K562 (cell line): ENCODE measurements around the gene KCNE1. TPM values are rescaled to one million over a fixed set of nuclear protein-coding genes. Genes with fewer than 3 reads are reported as not detected.
A peak's percentile ranks its signal among the peaks of the same experiment; 100 is the strongest.

Experiments
- CTBP1 ChIP-seq: fragments of 450-650 bp; IDR thresholded peaks from 2 replicates; pipeline ENCODE4 v1.6.1; 2016; ENCODE audit warnings: borderline replicate concordance
- FOXK1 ChIP-seq: sonication (generic); formaldehyde crosslinking; IDR thresholded peaks from 2 replicates; pipeline ENCODE4 v1.8.0; 2022; ENCODE audit warnings: missing genetic modification reagents, mild to moderate bottlenecking, borderline replicate concordance
- HNRNPH1 ChIP-seq: fragments of 200-400 bp; formaldehyde crosslinking; optimal IDR thresholded peaks from 2 replicates; pipeline ENCODE3; 2017; ENCODE audit warnings: low read depth, mild to moderate bottlenecking, low read length, moderate library complexity
- KDM1A ChIP-seq, 2 experiments: fragments of 450-650 bp; IDR thresholded peaks; 2 replicates each; pipeline ENCODE4 v1.6.1; 2016; ENCODE audit warnings: mild to moderate bottlenecking in 2 of 2
- KLF16 ChIP-seq: IDR thresholded peaks from 2 replicates; pipeline ENCODE4 v1.6.1; 2016; ENCODE audit warnings: antibody characterized with exemption
- SLC30A9 ChIP-seq: fragments of 250-450 bp; sonication (Bioruptor Pico); IDR thresholded peaks from 2 replicates; pipeline ENCODE4 v1.8.0; 2022; ENCODE audit warnings: mild to moderate bottlenecking, moderate library complexity
- SRSF1 ChIP-seq: fragments of 200-400 bp; formaldehyde crosslinking; IDR thresholded peaks from 2 replicates; pipeline ENCODE4 v1.6.1; 2017; ENCODE audit warnings: mild to moderate bottlenecking, low read depth, low read length, moderate library complexity
- TCF7 ChIP-seq: sonication (generic); IDR thresholded peaks from 2 replicates; pipeline ENCODE4 v1.6.1; 2016; ENCODE audit warnings: antibody characterized with exemption, borderline replicate concordance
- ZNF586 ChIP-seq: fragments of 450-650 bp; formaldehyde crosslinking; conservative IDR thresholded peaks from 2 replicates; pipeline ENCODE4 v1.4.0; 2020; ENCODE audit warnings: mild to moderate bottlenecking, moderate library complexity
- ZNF830 ChIP-seq: fragments of 250-450 bp; sonication (Bioruptor Pico); IDR thresholded peaks from 2 replicates; pipeline ENCODE4 v1.5.0; 2021; ENCODE audit warnings: mild to moderate bottlenecking
- polyA plus RNA-seq, 8 experiments: library from polyadenylated mRNA; depleted of rRNA in 4 of 8; stranded (reverse) in 5 of 8; unstranded in 3 of 8; fragments of >200 nt; fragmentation: Nextera tagmentation in 2 of 8; fragmentation: Illumina TruSeq in 1 of 8; extraction: Ambion mirVana in 2 of 8; extraction: Trizol in 1 of 8; gene quantifications; 2 replicates each; pipeline versions ENCODE4 v1.2.1 to v1.2.3, GENCODE V29; 2011 to 2014; ENCODE audit warnings: inconsistent platforms in 1 of 8, missing spikeins in 1 of 8
- total RNA-seq, 7 experiments: library from RNA; depleted of rRNA in 6 of 7; stranded (reverse); fragments of >200 nt in 6 of 7; fragmentation: Illumina TruSeq in 2 of 7; extraction: Trizol in 2 of 7; gene quantifications; 2 replicates each; pipeline versions ENCODE4 v1.2.1 to v1.2.3, GENCODE V29; 2011 to 2021; ENCODE audit warnings: low replicate concordance in 1 of 7
- TF ChIP-seq, protein P1 (sequence below): fragments of 450-650 bp; IDR thresholded peaks from 2 replicates; pipeline ENCODE4 v1.6.1; 2018; ENCODE audit warnings: mild to moderate bottlenecking, low read depth; ENCODE audit not compliant: partially characterized antibody
- TF ChIP-seq, protein P2 (sequence below): IDR thresholded peaks from 3 replicates; pipeline ENCODE4 v1.6.1; 2011; ENCODE audit warnings: borderline replicate concordance, mild to moderate bottlenecking; ENCODE audit not compliant: insufficient read length, insufficient read depth
- TF ChIP-seq, protein P3 (sequence below), 3 experiments: IDR thresholded peaks in 2 of 3; conservative IDR thresholded peaks in 1 of 3; 2 replicates each; pipeline ENCODE4 v1.5.1; 2011 to 2012; ENCODE audit warnings: low read length in 3 of 3, mild to moderate bottlenecking in 3 of 3, control low read depth in 2 of 3, improper control_type of control experiment in 1 of 3, inconsistent platforms in 1 of 3, low read depth in 1 of 3, mixed read lengths in 1 of 3, moderate library complexity in 1 of 3; ENCODE audit not compliant: insufficient read depth in 2 of 3
- TF ChIP-seq, protein P4 (sequence below), 2 experiments: fragments of 450-650 bp; IDR thresholded peaks; 2 replicates each; pipeline ENCODE4 v1.6.1; 2016; ENCODE audit warnings: mild to moderate bottlenecking in 2 of 2, borderline replicate concordance in 1 of 2, low read depth in 1 of 2, moderate library complexity in 1 of 2

Gene KCNE1
- total and polyA plus RNA-seq, 9 of the 15 experiments (the other 6 are each of a cell fraction or from before 2014, with no cell fraction given), result 0.05 to 0.22 (median 0.11) TPM; not detected in 3

DNA sequence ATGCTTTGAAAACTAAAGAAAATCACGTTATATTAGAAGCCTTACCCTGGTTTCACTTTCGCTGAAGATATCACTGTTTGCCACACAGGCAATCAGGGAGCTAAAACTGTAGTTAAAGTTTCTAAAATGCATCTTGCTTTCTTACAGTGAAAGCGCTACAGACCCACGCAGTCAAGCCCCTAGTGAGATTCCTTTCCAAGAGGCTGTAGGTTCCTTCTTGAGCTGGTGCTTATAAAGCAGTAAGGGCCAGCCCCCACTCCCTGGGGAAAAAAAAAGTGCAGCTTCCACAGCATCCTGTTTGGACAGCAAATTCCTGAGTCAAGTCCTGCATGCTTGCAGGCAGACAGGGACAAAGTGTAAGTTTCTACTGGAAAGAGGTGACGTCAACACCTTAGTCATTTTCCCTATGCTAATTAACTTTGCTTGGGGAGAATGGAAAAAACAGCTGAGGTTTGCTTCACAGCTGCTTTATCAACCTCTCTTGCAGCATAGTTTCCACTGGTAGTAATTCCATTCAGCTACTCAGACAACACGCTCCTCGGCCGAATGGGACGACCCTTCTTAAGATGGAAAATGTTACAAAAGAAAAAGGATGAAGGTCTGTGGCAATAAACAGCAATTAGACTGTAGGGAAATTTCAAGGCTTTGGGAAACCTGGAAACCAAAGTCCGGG lies 14.7 kb upstream of the KCNE1 start (continued):
- TF ChIP-seq, protein P1, sequence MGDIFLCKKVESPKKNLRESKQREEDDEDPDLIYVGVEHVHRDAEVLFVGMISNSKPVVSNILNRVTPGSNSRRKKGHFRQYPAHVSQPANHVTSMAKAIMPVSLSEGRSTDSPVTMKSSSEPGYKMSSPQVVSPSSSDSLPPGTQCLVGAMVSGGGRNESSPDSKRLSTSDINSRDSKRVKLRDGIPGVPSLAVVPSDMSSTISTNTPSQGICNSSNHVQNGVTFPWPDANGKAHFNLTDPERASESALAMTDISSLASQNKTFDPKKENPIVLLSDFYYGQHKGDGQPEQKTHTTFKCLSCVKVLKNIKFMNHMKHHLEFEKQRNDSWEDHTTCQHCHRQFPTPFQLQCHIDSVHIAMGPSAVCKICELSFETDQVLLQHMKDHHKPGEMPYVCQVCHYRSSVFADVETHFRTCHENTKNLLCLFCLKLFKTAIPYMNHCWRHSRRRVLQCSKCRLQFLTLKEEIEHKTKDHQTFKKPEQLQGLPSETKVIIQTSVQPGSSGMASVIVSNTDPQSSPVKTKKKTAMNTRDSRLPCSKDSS, result no peak
- TF ChIP-seq, protein P2, sequence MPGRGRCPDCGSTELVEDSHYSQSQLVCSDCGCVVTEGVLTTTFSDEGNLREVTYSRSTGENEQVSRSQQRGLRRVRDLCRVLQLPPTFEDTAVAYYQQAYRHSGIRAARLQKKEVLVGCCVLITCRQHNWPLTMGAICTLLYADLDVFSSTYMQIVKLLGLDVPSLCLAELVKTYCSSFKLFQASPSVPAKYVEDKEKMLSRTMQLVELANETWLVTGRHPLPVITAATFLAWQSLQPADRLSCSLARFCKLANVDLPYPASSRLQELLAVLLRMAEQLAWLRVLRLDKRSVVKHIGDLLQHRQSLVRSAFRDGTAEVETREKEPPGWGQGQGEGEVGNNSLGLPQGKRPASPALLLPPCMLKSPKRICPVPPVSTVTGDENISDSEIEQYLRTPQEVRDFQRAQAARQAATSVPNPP, result no peak
- TF ChIP-seq SRSF1 (no peak), HNRNPH1 (no peak), KDM1A (IDR thresholded peaks at IDR 0.05) (no peak), ZNF586 (no peak), SLC30A9 (CRISPR knock-in tag) (no peak), CTBP1 (0 out of 2 replicates have a peak, but pooled peaks have one; percentile 25), FOXK1 (CRISPR knock-in tag) (no peak), TCF7 (no peak), KLF16 (no peak), ZNF830 (no peak)
- TF ChIP-seq, protein P3, sequence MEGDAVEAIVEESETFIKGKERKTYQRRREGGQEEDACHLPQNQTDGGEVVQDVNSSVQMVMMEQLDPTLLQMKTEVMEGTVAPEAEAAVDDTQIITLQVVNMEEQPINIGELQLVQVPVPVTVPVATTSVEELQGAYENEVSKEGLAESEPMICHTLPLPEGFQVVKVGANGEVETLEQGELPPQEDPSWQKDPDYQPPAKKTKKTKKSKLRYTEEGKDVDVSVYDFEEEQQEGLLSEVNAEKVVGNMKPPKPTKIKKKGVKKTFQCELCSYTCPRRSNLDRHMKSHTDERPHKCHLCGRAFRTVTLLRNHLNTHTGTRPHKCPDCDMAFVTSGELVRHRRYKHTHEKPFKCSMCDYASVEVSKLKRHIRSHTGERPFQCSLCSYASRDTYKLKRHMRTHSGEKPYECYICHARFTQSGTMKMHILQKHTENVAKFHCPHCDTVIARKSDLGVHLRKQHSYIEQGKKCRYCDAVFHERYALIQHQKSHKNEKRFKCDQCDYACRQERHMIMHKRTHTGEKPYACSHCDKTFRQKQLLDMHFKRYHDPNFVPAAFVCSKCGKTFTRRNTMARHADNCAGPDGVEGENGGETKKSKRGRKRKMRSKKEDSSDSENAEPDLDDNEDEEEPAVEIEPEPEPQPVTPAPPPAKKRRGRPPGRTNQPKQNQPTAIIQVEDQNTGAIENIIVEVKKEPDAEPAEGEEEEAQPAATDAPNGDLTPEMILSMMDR (IDR thresholded peaks at IDR 0.05 in 2 of 3, conservative IDR thresholded peaks at IDR 0.05 in 1 of 3; ENCODE audit: insufficient read depth in 2 of 3, low read depth in 1 of 3, low read length in 3 of 3), result no peak
- TF ChIP-seq, protein P4, sequence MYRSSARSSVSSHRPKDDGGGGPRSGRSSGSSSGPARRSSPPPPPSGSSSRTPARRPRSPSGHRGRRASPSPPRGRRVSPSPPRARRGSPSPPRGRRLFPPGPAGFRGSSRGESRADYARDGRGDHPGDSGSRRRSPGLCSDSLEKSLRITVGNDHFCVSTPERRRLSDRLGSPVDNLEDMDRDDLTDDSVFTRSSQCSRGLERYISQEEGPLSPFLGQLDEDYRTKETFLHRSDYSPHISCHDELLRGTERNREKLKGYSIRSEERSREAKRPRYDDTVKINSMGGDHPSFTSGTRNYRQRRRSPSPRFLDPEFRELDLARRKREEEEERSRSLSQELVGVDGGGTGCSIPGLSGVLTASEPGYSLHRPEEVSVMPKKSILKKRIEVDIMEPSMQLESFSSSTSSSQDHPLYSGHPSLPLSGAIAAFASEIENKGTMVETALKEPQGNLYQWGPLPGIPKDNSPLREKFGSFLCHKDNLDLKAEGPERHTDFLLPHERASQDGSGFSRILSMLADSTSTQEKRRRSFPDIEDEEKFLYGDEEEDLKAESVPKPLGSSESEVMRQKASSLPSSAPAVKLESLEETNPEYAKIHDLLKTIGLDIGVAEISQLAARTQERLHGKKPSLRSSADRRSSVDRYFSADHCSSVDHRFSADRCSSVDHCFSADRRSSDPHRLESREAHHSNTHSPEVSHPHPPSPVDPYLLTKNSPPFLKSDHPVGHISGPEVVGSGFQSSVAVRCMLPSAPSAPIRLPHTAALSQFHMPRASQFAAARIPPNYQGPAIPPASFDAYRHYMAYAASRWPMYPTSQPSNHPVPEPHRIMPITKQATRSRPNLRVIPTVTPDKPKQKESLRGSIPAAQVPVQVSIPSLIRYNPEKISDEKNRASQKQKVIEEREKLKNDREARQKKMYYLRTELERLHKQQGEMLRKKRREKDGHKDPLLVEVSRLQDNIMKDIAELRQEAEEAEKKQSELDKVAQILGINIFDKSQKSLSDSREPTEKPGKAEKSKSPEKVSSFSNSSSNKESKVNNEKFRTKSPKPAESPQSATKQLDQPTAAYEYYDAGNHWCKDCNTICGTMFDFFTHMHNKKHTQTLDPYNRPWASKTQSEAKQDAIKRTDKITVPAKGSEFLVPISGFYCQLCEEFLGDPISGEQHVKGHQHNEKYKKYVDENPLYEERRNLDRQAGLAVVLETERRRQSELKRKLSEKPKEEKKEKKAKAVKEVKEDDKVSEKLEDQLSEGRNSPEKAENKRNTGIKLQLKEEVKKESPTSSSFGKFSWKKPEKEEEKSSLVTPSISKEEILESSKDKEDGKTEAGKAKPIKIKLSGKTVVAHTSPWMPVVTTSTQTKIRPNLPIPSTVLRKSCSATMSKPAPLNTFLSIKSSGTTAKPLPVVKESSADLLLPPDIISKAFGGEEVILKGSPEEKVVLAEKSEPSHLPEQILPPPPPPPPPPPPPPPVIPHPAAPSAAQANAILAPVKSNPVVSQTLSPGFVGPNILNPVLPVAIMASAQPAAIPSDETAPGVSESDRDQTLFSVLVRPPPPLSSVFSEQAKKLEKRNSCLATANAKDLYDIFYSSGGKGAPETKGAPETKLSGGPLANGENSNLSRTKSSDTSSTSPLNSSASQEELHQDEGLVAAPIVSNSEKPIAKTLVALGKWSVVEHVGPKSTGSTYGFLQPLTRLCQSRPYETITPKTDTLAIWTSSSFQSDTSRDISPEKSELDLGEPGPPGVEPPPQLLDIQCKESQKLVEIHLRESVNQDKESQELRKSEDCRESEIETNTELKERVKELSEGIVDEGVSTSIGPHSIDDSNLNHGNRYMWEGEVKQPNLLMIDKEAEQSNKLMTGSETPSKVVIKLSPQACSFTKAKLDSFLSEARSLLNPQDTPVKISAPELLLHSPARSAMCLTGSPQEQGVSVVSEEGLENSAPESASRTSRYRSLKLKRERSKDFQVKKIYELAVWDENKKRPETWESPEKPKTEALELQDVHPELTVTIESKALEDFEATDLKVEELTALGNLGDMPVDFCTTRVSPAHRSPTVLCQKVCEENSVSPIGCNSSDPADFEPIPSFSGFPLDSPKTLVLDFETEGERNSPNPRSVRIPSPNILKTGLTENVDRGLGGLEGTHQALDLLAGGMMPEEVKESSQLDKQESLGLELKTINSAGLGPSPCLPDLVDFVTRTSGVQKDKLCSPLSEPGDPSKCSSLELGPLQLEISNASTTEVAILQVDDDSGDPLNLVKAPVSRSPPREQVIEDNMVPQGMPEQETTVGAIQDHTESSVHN (IDR thresholded peaks at IDR 0.05; ENCODE audit: borderline replicate concordance in 1 of 2, low read depth in 1 of 2), result peak in 1 of 2 experiments; percentile 95; a peak in 2 of 4 replicates
